Endothelial cell of umbilical vein (primary cell): ENCODE results near the gene BBS2.

Source experiments
- EZH2 ChIP-seq: IDR thresholded peaks from 2 replicates; pipeline ENCODE4 v1.6.1; 2012; ENCODE audit warnings: borderline replicate concordance, low read depth, mild to moderate bottlenecking, moderate library complexity, low read length, inconsistent platforms; ENCODE audit not compliant: severe bottlenecking
- FOS ChIP-seq: IDR thresholded peaks from 2 replicates; pipeline ENCODE4 v1.6.1; 2011; ENCODE audit warnings: mild to moderate bottlenecking, low read length, moderate library complexity, borderline replicate concordance; ENCODE audit not compliant: insufficient read depth
- MYC ChIP-seq: IDR thresholded peaks from one replicate; pipeline ENCODE4 v1.6.1; 2011; ENCODE audit warnings: mild to moderate bottlenecking, low read depth, low read length
- POLR2A ChIP-seq: IDR thresholded peaks from 2 replicates; pipeline ENCODE4 v1.6.1; 2012; ENCODE audit warnings: low read depth, mild to moderate bottlenecking, control low read depth, low read length
- POLR2AphosphoS5 ChIP-seq: IDR thresholded peaks from 2 replicates; pipeline ENCODE4 v1.6.1; 2012; ENCODE audit warnings: low read depth, mild to moderate bottlenecking, control low read depth, low read length, moderate library complexity; ENCODE audit not compliant: insufficient read depth
- TF ChIP-seq, protein P1 (sequence below), 2 donors: IDR thresholded peaks; 1 replicate in 1 of 2; 2 replicates in 1 of 2; pipeline ENCODE4 v1.5.1; 2011; ENCODE audit warnings: low read length in 2 of 2, mild to moderate bottlenecking in 2 of 2, moderate library complexity in 2 of 2, control low read depth in 1 of 2, inconsistent platforms in 1 of 2, low read depth in 1 of 2; ENCODE audit not compliant: insufficient read depth in 1 of 2; ENCODE audit errors: extremely low read depth in 1 of 2

DNA sequence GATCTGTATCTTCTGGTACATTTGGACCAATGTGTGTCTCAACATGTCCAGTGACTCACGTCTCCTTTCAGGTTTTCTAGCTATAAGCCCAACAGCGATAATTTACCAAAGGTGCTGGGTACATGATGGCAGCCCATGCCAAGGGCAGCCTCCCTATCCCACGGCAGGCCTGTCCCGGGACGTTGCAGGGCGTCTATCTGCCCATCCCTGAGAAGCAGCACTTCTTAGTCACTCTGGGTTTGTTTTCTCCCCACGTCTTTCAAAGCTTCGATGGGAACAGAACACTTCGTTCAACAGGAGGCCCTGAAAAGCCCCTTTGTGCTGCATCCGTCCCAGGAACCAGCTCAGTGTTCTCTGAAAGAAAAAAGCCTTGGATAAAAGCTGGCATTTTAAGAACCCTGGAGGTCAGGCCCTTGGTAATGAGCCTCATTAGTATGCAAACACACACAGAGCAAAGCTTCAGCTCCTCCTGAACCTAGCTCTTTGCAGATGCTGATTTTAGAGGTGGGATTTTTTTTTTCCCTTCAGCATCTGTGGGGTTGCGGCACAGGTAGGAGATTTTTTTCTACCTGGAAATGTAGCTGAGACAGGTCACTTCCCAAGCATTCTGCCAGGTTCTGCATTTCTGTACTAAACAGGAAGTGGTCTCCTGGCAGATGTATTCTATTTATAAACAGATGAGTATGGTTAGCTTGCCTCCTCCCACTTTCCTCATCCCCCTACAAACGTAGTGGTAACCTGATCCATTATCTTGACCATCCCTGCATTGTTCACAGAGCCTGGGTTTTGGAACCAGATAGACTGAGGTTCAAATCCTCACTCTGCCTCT lies 27.5 kb upstream of the BBS2 start:
- TF ChIP-seq, protein P1, sequence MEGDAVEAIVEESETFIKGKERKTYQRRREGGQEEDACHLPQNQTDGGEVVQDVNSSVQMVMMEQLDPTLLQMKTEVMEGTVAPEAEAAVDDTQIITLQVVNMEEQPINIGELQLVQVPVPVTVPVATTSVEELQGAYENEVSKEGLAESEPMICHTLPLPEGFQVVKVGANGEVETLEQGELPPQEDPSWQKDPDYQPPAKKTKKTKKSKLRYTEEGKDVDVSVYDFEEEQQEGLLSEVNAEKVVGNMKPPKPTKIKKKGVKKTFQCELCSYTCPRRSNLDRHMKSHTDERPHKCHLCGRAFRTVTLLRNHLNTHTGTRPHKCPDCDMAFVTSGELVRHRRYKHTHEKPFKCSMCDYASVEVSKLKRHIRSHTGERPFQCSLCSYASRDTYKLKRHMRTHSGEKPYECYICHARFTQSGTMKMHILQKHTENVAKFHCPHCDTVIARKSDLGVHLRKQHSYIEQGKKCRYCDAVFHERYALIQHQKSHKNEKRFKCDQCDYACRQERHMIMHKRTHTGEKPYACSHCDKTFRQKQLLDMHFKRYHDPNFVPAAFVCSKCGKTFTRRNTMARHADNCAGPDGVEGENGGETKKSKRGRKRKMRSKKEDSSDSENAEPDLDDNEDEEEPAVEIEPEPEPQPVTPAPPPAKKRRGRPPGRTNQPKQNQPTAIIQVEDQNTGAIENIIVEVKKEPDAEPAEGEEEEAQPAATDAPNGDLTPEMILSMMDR (IDR thresholded peaks at IDR 0.05; ENCODE audit: extremely low read depth in 1 of 2, insufficient read depth in 1 of 2, low read depth in 1 of 2, low read length in 2 of 2) = no peak
- TF ChIP-seq EZH2 = no peak
- TF ChIP-seq POLR2A = no peak
- TF ChIP-seq MYC = no peak
- TF ChIP-seq POLR2AphosphoS5 = no peak
- no peak for TF ChIP-seq FOS
